HG02798 (cell line): ENCODE data around the gene PHETA1.

Source experiments
- ATAC-seq: cut with Tn5 transposase; IDR thresholded peaks from one replicate; pipeline ENCODE4 v1.9.1; 2021; ENCODE audit warnings: mild to moderate bottlenecking; ENCODE audit not compliant: unreplicated experiment, poor library complexity

Gene PHETA1

GRCh38 chr12:111330800-111331752 is 37.8 kb downstream of the PHETA1 start:
- no peak for ATAC-seq

- no peak for ATAC-seq
Measured at GRCh38 chr12:111328138-111328537, 40.8 kb downstream of the PHETA1 start.

GRCh38 chr12:111327474-111327873 is 41.4 kb downstream of the PHETA1 start:
- ATAC-seq: no peak

GRCh38 chr12:111322336-111323250 is 46.3 kb downstream of the PHETA1 start:
- no peak for ATAC-seq

- no peak for ATAC-seq
Measured at GRCh38 chr12:111321317-111321716, 47.6 kb downstream of the PHETA1 start.

- ATAC-seq: no peak
Measured at GRCh38 chr12:111320258-111321050, 48.4 kb downstream of the PHETA1 start.

GRCh38 chr12:111319600-111320257 is 49.2 kb downstream of the PHETA1 start:
- no peak for ATAC-seq

GRCh38 chr12:111318450-111318849 is 50.4 kb downstream of the PHETA1 start:
- no peak for ATAC-seq

- ATAC-seq: no peak
Measured at GRCh38 chr12:111316671-111317070, 52.2 kb downstream of the PHETA1 start.

GRCh38 chr12:111314953-111315539 is 53.8 kb downstream of the PHETA1 start:
- ATAC-seq: no peak

GRCh38 chr12:111313833-111314259 is 55.0 kb downstream of the PHETA1 start:
- no peak for ATAC-seq

GRCh38 chr12:111312708-111313107 is 56.2 kb downstream of the PHETA1 start:
- no peak for ATAC-seq

- no peak for ATAC-seq
Measured at GRCh38 chr12:111312016-111312415, 56.9 kb downstream of the PHETA1 start.

- no peak for ATAC-seq
Measured at GRCh38 chr12:111311011-111311410, 57.9 kb downstream of the PHETA1 start.
